ENCODE results near the gene IL23A. TPM values are rescaled to one million over a fixed set of nuclear protein-coding genes. Genes with fewer than 3 reads are reported as not detected.

IL23A gene
- polyA plus RNA-seq, 3 donors, result 0.85 to 1.1 (median 1.0) TPM

GRCh38 chr12:56359851-56360767, 21.4 kb downstream of the IL23A start, which contains the start of gene STAT2:
Gene STAT2, minus strand, starts transcription at chr12:56360107. Its CDS starts 3,536 bp downstream, at chr12:56356571.
- peak; percentile 100 for DNase-seq

- DNase-seq, result no peak
Observed at GRCh38 chr12:56361487-56362129, 22.9 kb downstream of the IL23A start.

GRCh38 chr12:56362130-56363059, 23.7 kb downstream of the IL23A start, which contains the start of gene APOF:
Gene APOF, minus strand, starts transcription at chr12:56362857. Its CDS starts 112 bp downstream, at chr12:56362745.
- DNase-seq, result no peak

GRCh38 chr12:56366948-56367347, 28.3 kb downstream of the IL23A start:
- DNase-seq, result no peak

- no peak for DNase-seq
Observed at GRCh38 chr12:56373515-56373914, 34.8 kb downstream of the IL23A start.

GRCh38 chr12:56374726-56375597, 36.3 kb downstream of the IL23A start:
- no peak for DNase-seq

GRCh38 chr12:56375598-56376434, 37.1 kb downstream of the IL23A start:
- DNase-seq, result no peak

GRCh38 chr12:56377310-56377988, 38.8 kb downstream of the IL23A start:
- DNase-seq, result no peak

GRCh38 chr12:56377989-56378316, 39.3 kb downstream of the IL23A start:
- no peak for DNase-seq

- no peak for DNase-seq
Observed at GRCh38 chr12:56382611-56383010, 43.9 kb downstream of the IL23A start.

- DNase-seq, result no peak
Observed at GRCh38 chr12:56385873-56386272, 47.2 kb downstream of the IL23A start.

- DNase-seq, result peak; percentile 50
Observed at GRCh38 chr12:56387152-56387736, 48.6 kb downstream of the IL23A start.

GRCh38 chr12:56389412-56389811, 50.7 kb downstream of the IL23A start:
- DNase-seq, result peak; percentile 29

Other genes starting within 250 kb of the IL23A start
- gene PA2G4, start 234.3 kb upstream of the IL23A start, polyA plus RNA-seq (ENCODE audit: insufficient read length in 3 of 3), result 100 to 1,000 TPM; 140 to 173 (median 148) TPM
- gene RPL41, start 222.3 kb upstream of the IL23A start, polyA plus RNA-seq (ENCODE audit: insufficient read length in 3 of 3), result 1,000 to 10,000 TPM; 4,623 to 5,799 (median 4,745) TPM
- 1 to 10 TPM; 6.1 to 7.4 (median 6.9) TPM for gene ZC3H10, start 220.6 kb upstream of the IL23A start, polyA plus RNA-seq (ENCODE audit: insufficient read length in 3 of 3)
- 10 to 100 TPM; 79.5 to 86.3 (median 81.9) TPM for gene ESYT1, start 210.6 kb upstream of the IL23A start, polyA plus RNA-seq (ENCODE audit: insufficient read length in 3 of 3)
- gene MYL6B, start 186.3 kb upstream of the IL23A start, polyA plus RNA-seq (ENCODE audit: insufficient read length in 3 of 3), result 100 to 1,000 TPM; 158 to 186 (median 174) TPM
- gene MYL6, start 180.5 kb upstream of the IL23A start, polyA plus RNA-seq (ENCODE audit: insufficient read length in 3 of 3), result 1,000 to 10,000 TPM; 1,644 to 2,112 (median 1,781) TPM
- gene SMARCC2, start 149.4 kb upstream of the IL23A start, polyA plus RNA-seq (ENCODE audit: insufficient read length in 3 of 3), result 100 to 1,000 TPM; 116 to 152 (median 133) TPM
- 10 to 100 TPM; 43.8 to 50.1 (median 47.2) TPM for gene RNF41, start 117.0 kb upstream of the IL23A start, polyA plus RNA-seq (ENCODE audit: insufficient read length in 3 of 3)
- gene NABP2, start 114.5 kb upstream of the IL23A start, polyA plus RNA-seq (ENCODE audit: insufficient read length in 3 of 3), result 10 to 100 TPM; 28.2 to 30.5 (median 28.3) TPM
- 10 to 100 TPM; 73.2 to 87.0 (median 81.7) TPM for gene SLC39A5, start 108.8 kb upstream of the IL23A start, polyA plus RNA-seq (ENCODE audit: insufficient read length in 3 of 3)
- 10 to 100 TPM; 32.8 to 40.5 (median 39.0) TPM for gene ANKRD52, start 80.5 kb upstream of the IL23A start, polyA plus RNA-seq (ENCODE audit: insufficient read length in 3 of 3)
- 10 to 100 TPM; 16.3 to 25.5 (median 19.6) TPM for gene COQ10A, start 71.9 kb upstream of the IL23A start, polyA plus RNA-seq (ENCODE audit: insufficient read length in 3 of 3)
- 100 to 1,000 TPM; 202 to 237 (median 212) TPM for gene CS, start 38.6 kb upstream of the IL23A start, polyA plus RNA-seq (ENCODE audit: insufficient read length in 3 of 3)
- gene CNPY2, start 22.9 kb upstream of the IL23A start, polyA plus RNA-seq (ENCODE audit: insufficient read length in 3 of 3), result 100 to 1,000 TPM; 160 to 182 (median 172) TPM
- 100 to 1,000 TPM in 1 of 3 donors, 10 to 100 TPM in 2; 82.4 to 140 (median 98.9) TPM for gene PAN2, start 4.9 kb upstream of the IL23A start, polyA plus RNA-seq (ENCODE audit: insufficient read length in 3 of 3)
- gene STAT2, start 21.2 kb downstream of the IL23A start, polyA plus RNA-seq (ENCODE audit: insufficient read length in 3 of 3), result 100 to 1,000 TPM in 2 of 3 donors, 10 to 100 TPM in 1; 73.4 to 152 (median 139) TPM
- under 1 TPM; 0.10 to 0.13 (median 0.11) TPM for gene APOF, start 24.0 kb downstream of the IL23A start, polyA plus RNA-seq (ENCODE audit: insufficient read length in 3 of 3)
- 10 to 100 TPM; 44.4 to 47.0 (median 46.2) TPM for gene TIMELESS, start 110.5 kb downstream of the IL23A start, polyA plus RNA-seq (ENCODE audit: insufficient read length in 3 of 3)
- under 1 TPM in 1 of 3 donors, not detected in 2; 0.21 TPM for gene MIP, start 115.8 kb downstream of the IL23A start, polyA plus RNA-seq (ENCODE audit: insufficient read length in 3 of 3)
- gene SPRYD4, start 129.7 kb downstream of the IL23A start, polyA plus RNA-seq (ENCODE audit: insufficient read length in 3 of 3), result 1 to 10 TPM; 3.8 to 7.8 (median 6.9) TPM
- 1 to 10 TPM in 2 of 3 donors, under 1 TPM in 1; 1.00 to 2.3 (median 1.5) TPM for gene GLS2, start 149.3 kb downstream of the IL23A start, polyA plus RNA-seq (ENCODE audit: insufficient read length in 3 of 3)
- 10 to 100 TPM; 36.9 to 47.4 (median 41.8) TPM for gene RBMS2, start 182.9 kb downstream of the IL23A start, polyA plus RNA-seq (ENCODE audit: insufficient read length in 3 of 3)